T follicular helper cell (primary cell): Measurements from ENCODE around the gene ANKS1B.
"Not testable (repeated sequence)": the region's sequence is repeated elsewhere in the genome, so short reads cannot be mapped to it uniquely, and the experiment has no call there.

ENCODE experiments used
- DNase-seq: peaks from one replicate; pipeline ENCODE4 v3.0.0-alpha.2; 2020; ENCODE audit warnings: low read depth

The ANKS1B gene

GRCh38 chr12:99009654-99010296 is 975.0 kb downstream of the ANKS1B start:
- DNase-seq, result no peak

DNA sequence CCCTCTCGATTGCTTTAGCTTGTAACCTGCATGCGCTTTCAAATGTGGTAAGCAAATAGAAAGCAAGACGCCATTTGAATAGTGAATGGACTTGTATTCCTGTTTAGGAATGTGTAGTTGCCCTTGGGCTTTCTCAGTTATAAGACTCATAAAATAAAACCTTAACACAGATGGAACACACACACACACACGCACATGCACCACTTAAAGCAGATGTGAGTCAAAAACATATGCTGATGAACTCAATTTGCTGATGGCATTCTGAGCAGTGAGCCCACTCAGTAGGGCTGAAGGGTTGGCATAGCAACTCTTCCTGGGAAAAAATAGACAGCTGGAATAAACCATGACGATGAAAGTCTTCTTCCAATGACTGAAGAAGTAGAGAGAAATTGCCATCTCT is 979.1 kb downstream of the ANKS1B start:
- no peak for DNase-seq

GRCh38 chr12:99004799-99005466 is 979.8 kb downstream of the ANKS1B start:
- DNase-seq, result no peak

DNA sequence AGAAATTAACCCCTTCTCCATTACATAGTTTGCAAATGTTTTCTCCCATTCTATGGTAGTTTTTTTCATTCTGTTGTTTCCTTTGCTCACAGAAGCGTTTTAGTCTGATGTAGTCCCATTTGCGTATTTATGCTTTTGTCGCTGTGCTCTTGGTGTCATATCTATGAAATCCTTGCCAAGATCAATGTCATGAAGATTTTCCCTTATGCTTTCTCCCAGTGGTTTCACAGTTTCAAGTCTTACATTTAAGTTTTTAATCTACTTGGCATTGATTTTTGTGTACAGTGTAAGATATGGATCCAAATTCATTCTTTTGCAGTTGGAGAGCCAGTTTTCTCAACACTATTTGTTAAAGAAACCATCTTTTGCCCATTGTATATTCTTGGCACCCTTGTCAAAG is 982.0 kb downstream of the ANKS1B start:
- no peak for DNase-seq

DNA sequence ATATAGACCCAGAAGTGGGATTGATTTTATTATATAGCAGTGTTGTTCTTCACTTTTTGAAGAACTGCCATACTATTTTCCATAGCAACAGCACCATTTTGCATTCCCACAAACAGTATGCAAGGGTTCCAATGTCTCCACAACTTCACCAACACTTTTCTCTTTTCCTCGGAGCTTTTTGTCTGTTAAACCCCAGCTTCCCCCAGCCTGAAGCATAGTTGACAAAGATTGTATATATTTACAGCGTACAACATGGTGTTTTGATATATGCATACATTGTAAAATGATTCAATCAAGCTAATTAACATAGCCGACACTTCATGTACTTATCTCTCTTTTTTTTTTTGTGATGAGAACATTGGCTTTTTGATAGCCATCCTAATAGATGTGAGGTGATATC is 982.6 kb downstream of the ANKS1B start:
- DNase-seq, result no peak

GRCh38 chr12:98999559-98999958 is 985.2 kb downstream of the ANKS1B start:
- DNase-seq, result no peak

GRCh38 chr12:98998697-98999299 is 985.9 kb downstream of the ANKS1B start:
- no peak for DNase-seq

DNA sequence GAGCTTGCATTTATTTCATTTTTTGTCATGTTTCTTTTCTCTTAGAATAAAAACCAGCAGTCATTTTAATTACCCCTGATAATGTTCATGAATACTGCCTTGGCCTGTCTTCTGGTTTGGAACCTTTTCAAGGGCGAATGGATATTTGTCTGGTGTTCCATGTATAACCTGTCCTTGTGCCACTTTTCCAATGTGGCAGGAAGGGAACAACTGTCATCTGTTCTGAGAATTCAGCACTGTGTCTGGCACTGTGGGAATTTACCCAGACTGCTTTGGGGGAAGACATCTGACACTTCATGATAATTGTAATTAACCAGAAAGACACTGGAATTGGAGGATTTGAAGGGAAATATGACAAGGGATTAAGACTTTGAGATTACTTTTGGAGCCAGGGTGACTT is 986.8 kb downstream of the ANKS1B start:
- no peak for DNase-seq

DNA sequence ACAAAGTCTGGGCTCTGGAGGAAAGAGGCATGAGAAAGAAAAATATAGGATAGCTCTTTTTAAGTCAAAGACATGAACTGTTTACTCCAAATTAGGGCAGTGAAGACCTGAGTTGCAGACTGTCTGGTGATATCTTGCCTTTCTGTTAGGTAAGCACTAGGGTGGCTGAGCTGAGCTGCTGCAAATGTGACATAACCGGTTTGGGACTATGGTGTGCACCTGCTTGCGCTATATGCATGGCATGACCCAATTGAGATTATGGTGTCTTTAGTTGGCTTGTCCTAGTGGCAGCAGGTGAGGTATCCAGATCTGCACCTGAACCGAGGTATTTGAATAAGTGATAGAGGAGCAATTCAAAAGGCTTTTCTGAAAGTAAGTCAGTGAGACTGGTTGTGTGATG is 994.1 kb downstream of the ANKS1B start:
- no peak for DNase-seq

GRCh38 chr12:98985156-98985555 is 999.6 kb downstream of the ANKS1B start:
- no peak for DNase-seq

DNA sequence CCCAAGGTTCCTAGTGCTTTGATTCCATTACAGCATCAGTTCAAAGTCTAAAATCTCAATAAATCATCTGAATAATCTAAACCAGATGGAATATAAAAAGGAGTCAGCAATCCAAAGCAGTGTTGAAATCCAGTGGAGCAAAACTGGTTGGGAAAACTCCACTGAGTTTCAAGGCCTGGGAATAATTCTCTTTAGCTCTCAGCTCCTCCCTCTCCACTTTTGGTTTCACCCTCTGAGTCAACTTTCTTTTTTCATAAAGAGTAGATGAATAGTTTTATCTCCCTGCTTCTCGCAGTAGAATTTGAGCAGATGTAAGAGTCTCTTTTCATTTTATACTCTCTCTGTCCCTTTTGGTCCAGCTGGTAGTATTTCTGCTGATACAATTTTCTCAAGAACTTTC is 1001.1 kb downstream of the ANKS1B start:
- DNase-seq, result no peak

GRCh38 chr12:98980508-98980907 is 1004.2 kb downstream of the ANKS1B start:
- DNase-seq, result no peak

GRCh38 chr12:98977186-98977585 is 1007.5 kb downstream of the ANKS1B start:
- DNase-seq, result no peak

GRCh38 chr12:98974767-98975381 is 1009.9 kb downstream of the ANKS1B start:
- no peak for DNase-seq

GRCh38 chr12:98973395-98973794 is 1011.3 kb downstream of the ANKS1B start:
- DNase-seq, result no peak

DNA sequence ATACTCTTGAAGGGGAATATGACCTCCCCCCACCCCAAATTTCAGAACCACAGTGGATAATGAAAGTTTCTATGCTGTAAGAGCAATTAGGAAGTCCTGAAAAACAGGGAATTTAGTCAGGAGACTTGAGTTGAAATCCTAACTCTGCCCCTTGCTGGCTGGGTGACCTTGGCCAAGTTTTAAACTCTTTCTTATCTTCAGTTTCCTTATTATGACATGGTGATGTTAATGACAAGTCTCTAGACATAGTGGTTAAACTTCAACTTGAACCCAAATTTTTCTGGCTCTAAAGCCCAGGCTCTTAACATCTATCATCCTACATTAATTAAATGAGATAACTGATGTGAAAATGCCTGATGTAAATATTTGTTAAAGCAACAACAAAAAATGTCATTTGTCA is 1013.8 kb downstream of the ANKS1B start:
- DNase-seq, result no peak

- DNase-seq, result no peak
Measured at GRCh38 chr12:98970210-98970609, 1014.5 kb downstream of the ANKS1B start.

DNA sequence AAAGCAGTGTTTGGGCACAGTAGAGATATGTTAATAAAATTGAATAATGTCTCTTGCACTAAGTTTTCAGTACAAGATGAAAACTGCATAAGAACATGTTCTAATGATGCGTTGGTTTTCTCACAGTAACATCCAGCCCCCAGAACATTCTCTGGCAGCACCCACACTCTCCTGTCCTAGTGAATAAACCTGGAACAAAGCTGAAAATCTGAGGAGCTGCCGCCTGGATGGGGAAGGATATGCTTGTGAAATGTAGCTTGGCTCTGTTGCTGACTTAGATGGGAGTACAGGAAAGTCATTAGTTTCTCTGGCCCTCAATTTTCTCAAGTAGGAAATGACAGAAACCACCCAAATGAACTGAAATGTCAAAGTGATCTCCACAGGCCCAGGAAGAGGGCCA is 1015.8 kb downstream of the ANKS1B start:
- no peak for DNase-seq

DNA sequence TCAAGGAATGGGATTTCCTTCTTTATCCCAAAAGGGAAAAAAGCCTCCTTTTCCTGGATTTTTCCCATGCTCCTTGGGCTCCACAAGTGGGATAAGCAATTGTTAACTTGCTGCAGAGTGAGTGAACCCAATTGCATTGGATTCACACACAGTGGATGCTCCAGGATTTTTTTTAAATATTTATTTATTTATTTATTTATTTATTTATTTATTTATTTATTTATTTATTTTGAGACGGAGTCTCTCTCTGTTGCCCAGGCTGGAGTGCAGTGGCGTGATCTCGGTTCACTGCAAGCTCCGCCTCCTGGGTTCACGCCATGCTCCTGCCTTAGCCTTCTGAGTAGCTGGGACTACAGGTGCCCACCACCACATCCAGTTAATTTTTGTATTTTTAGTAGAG is 1027.6 kb downstream of the ANKS1B start:
- not testable (repeated sequence) for DNase-seq

DNA sequence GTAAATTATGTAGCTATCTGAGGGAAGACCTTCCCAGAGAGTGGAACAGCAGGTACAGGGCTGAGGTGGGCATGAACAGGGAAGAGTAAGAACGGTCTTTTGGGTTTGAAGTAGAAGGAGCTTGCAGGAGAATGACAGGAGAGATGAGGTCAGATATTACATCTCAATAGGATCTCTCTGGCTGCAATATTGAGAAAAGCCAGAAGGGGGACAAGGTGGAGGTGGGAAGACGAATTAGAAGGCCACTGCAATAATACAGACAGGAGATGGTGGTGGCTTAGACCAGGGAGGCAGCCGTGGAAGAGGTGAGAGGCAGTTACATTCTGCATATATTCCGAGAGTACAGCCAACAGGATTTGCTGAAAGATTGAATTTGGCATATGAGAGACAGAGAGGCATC is 1029.5 kb downstream of the ANKS1B start:
- DNase-seq, result no peak

DNA sequence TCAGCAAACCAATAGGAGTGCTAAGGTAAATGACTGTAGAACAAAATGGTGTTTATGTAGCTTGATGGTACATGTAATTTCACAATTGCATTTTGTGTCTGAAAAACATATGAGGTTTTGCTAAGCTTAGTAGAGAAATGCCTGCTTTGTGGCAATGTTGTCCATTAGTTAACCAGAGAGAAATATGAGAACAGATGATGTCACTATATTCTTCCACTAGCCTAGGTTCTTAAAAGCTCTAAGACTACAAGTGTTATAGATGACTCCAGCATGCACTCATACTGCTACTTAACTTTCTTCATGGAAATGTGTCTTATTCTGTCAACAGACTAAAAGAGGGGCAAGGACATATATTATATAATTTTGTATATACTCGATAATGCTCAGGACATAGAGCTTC is 1030.2 kb downstream of the ANKS1B start:
- no peak for DNase-seq

DNA sequence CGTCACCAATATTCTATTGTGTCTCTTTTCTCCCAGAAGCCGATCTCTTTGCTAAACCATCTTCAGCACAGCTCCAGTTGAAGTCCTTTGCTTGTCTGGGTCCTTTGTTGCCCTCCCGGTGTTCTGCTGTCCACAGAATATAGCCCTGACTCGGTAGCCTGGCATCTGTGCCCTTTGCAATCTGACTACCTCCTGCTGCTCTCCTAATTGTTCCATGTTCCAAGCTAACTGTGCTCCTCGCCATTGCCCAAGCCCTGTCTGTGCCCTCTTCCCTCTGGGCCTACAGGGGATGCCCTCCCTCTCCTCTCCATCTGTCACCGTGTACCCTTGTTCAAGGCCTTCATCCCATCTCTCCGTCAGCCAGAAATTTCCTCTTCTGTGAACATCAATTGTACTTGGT is 1033.3 kb downstream of the ANKS1B start:
- no peak for DNase-seq

GRCh38 chr12:98948343-98948949 is 1036.3 kb downstream of the ANKS1B start:
- no peak for DNase-seq
